ENCODE results near the gene RAB10. TPM values are rescaled to one million over a fixed set of nuclear protein-coding genes. Genes with fewer than 3 reads are reported as not detected.
A peak's percentile ranks its signal among the peaks of the same experiment; 100 is the strongest.
"Not testable (repeated sequence)": the region's sequence is repeated elsewhere in the genome, so short reads cannot be mapped to it uniquely, and the experiment has no call there.

RAB10 gene
- 10 to 100 TPM; 88.0 to 89.7 TPM for total RNA-seq

GRCh38 chr2:26033818-26034636 lies at the start of gene RAB10:
RAB10 (plus strand) TSS chr2:26034084; CDS start chr2:26034609, 525 bp downstream.
- Mint-ChIP-seq H3K27me3 (no peaks in the 10 kb centered on the region), H3K4me1 (peaks cover 28% of the 10 kb centered on the region), H3K27ac (peak within 1 kb of the TSS; percentile 94), H3K36me3 (peaks cover 16% of the 10 kb centered on the region), H3K4me3 (peak within 1 kb of the TSS; percentile 97), H3K9me3 (no peaks in the 10 kb centered on the region)
- DNase-seq (peak; percentile 100), ATAC-seq (ENCODE audit: low read depth) (peak; percentile 95)
- POLR2A ChIA-PET: interaction anchor here (0.7 to 3.8 kb wide), 8 partner anchors 9 to 155 kb away, joined by 3 to 18 read pairs (median 4); partner anchors contain the start of genes ASXL2 and KIF3C

GRCh38 chr2:25988134-25988533 lies 45.8 kb upstream of the RAB10 start:
- POLR2A ChIA-PET: no interaction called here
- Mint-ChIP-seq H3K9me3 (no peaks in the 10 kb centered on the region), H3K36me3 (no peaks in the 10 kb centered on the region), H3K4me1 (peaks cover 18% of the 10 kb centered on the region), H3K27me3 (peaks cover 5% of the 10 kb centered on the region), H3K27ac (no peak overlapping the region), H3K4me3 (no peak overlapping the region)
- DNase-seq (no peak), ATAC-seq (ENCODE audit: low read depth) (no peak)

- H3K4me1 Mint-ChIP-seq: peaks cover 18% of the 10 kb centered on the region
- no peaks in the 10 kb centered on the region for H3K9me3 Mint-ChIP-seq
- no peak overlapping the region for H3K4me3 Mint-ChIP-seq
- ATAC-seq (ENCODE audit: low read depth): no peak
- H3K27ac Mint-ChIP-seq: peak overlapping the region; percentile 19
- POLR2A ChIA-PET: interaction anchor here (0.9 kb wide), 1 partner anchor 29 kb away, joined by 3 read pairs; no protein-coding TSS in a partner anchor
- no peak for DNase-seq
- H3K36me3 Mint-ChIP-seq: no peaks in the 10 kb centered on the region
- peaks cover 5% of the 10 kb centered on the region for H3K27me3 Mint-ChIP-seq
Measured at GRCh38 chr2:25989154-25989553, 44.7 kb upstream of the RAB10 start.

GRCh38 chr2:25991965-25992364 lies 41.9 kb upstream of the RAB10 start:
- no peaks in the 10 kb centered on the region for H3K36me3 Mint-ChIP-seq
- peaks cover 9% of the 10 kb centered on the region for H3K27me3 Mint-ChIP-seq
- no peak for ATAC-seq (ENCODE audit: low read depth)
- H3K4me1 Mint-ChIP-seq: peaks cover 18% of the 10 kb centered on the region
- DNase-seq: no peak
- no peaks in the 10 kb centered on the region for H3K9me3 Mint-ChIP-seq
- POLR2A ChIA-PET: interaction anchor here (0.6 kb wide), 1 partner anchor 10 kb away, joined by 3 read pairs; the partner anchor contains the start of gene KIF3C
- H3K27ac Mint-ChIP-seq: no peak overlapping the region
- no peak overlapping the region for H3K4me3 Mint-ChIP-seq

GRCh38 chr2:25992556-25992955 lies 41.3 kb upstream of the RAB10 start:
- peaks cover 18% of the 10 kb centered on the region for H3K4me1 Mint-ChIP-seq
- ATAC-seq (ENCODE audit: low read depth) (no peak), DNase-seq (no peak)
- H3K4me3 Mint-ChIP-seq: no peak overlapping the region
- H3K27ac Mint-ChIP-seq: no peak overlapping the region
- POLR2A ChIA-PET: no interaction called here
- no peaks in the 10 kb centered on the region for H3K9me3 Mint-ChIP-seq
- H3K36me3 Mint-ChIP-seq: no peaks in the 10 kb centered on the region
- H3K27me3 Mint-ChIP-seq: peaks cover 10% of the 10 kb centered on the region

GRCh38 chr2:25993049-25993448 lies 40.8 kb upstream of the RAB10 start:
- peaks cover 18% of the 10 kb centered on the region for H3K4me1 Mint-ChIP-seq
- POLR2A ChIA-PET: no interaction called here
- no peak overlapping the region for H3K27ac Mint-ChIP-seq

DNA sequence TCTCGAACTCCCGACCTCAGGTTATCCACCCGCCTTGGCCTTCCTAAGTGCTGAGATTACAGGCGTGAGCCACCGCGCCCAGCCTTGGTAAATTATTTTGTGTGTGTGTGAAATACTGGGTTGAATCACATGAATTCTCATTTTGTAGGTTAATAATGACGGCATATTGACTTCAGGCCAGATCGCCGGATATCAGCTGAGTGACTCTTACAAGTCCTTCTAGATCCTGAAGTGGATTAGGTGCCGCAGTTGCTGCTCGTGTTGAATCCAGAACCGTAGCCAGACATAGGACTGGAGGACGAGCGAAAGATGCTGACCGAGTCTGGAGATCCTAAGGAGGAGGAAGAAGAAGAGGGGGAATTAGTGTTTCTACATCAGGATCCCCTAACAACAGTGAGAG lies 39.4 kb upstream of the RAB10 start:
- H3K4me3 Mint-ChIP-seq: no peak overlapping the region
- no peak for ATAC-seq (ENCODE audit: low read depth)
- H3K9me3 Mint-ChIP-seq: no peaks in the 10 kb centered on the region
- peaks cover 11% of the 10 kb centered on the region for H3K27me3 Mint-ChIP-seq
- POLR2A ChIA-PET: interaction anchor here (0.6 kb wide), 1 partner anchor 63 kb away, joined by 4 read pairs; no protein-coding TSS in a partner anchor
- DNase-seq: no peak
- no peaks in the 10 kb centered on the region for H3K36me3 Mint-ChIP-seq
- H3K4me1 Mint-ChIP-seq: peaks cover 16% of the 10 kb centered on the region
- no peak overlapping the region for H3K27ac Mint-ChIP-seq

More at GRCh38 chr2:25993049-25993448, 40.8 kb upstream of the RAB10 start:
- H3K4me3 Mint-ChIP-seq: no peak overlapping the region
- DNase-seq (no peak), ATAC-seq (ENCODE audit: low read depth) (no peak)
- no peaks in the 10 kb centered on the region for H3K9me3 Mint-ChIP-seq
- peaks cover 10% of the 10 kb centered on the region for H3K27me3 Mint-ChIP-seq
- H3K36me3 Mint-ChIP-seq: no peaks in the 10 kb centered on the region

- Mint-ChIP-seq H3K27ac (no peak overlapping the region), H3K9me3 (no peaks in the 10 kb centered on the region), H3K4me1 (peaks cover 4% of the 10 kb centered on the region), H3K4me3 (no peak overlapping the region), H3K36me3 (no peaks in the 10 kb centered on the region), H3K27me3 (peaks cover 12% of the 10 kb centered on the region)
- POLR2A ChIA-PET: no interaction called here
- no peak for ATAC-seq (ENCODE audit: low read depth)
- no peak for DNase-seq
Measured at GRCh38 chr2:25996844-25997243, 37.0 kb upstream of the RAB10 start.

- H3K27ac Mint-ChIP-seq, H3K27me3 Mint-ChIP-seq: not testable (repeated sequence)
Measured at GRCh38 chr2:25998816-25999383, 35.0 kb upstream of the RAB10 start.

GRCh38 chr2:25999406-25999805 lies 34.5 kb upstream of the RAB10 start:
- H3K36me3 Mint-ChIP-seq: not testable (repeated sequence)

More at GRCh38 chr2:25998816-25999383, 35.0 kb upstream of the RAB10 start:
- H3K4me3 Mint-ChIP-seq; H3K36me3 Mint-ChIP-seq; H3K4me1 Mint-ChIP-seq; H3K9me3 Mint-ChIP-seq; POLR2A ChIA-PET; DNase-seq; ATAC-seq (ENCODE audit: low read depth): not testable (repeated sequence)

GRCh38 chr2:26000561-26001082 lies 33.3 kb upstream of the RAB10 start:
- Mint-ChIP-seq H3K27ac (no peak overlapping the region), H3K36me3 (no peaks in the 10 kb centered on the region), H3K9me3 (no peaks in the 10 kb centered on the region), H3K4me3 (no peak overlapping the region), H3K4me1 (peaks cover 2% of the 10 kb centered on the region), H3K27me3 (peaks cover 6% of the 10 kb centered on the region)
- POLR2A ChIA-PET: no interaction called here
- DNase-seq (no peak), ATAC-seq (ENCODE audit: low read depth) (no peak)

More at GRCh38 chr2:25999406-25999805, 34.5 kb upstream of the RAB10 start:
- H3K27ac Mint-ChIP-seq; POLR2A ChIA-PET; DNase-seq; H3K9me3 Mint-ChIP-seq; H3K4me3 Mint-ChIP-seq; H3K4me1 Mint-ChIP-seq; H3K27me3 Mint-ChIP-seq; ATAC-seq (ENCODE audit: low read depth): not testable (repeated sequence)

GRCh38 chr2:26001743-26002351 lies 32.0 kb upstream of the RAB10 start:
- POLR2A ChIA-PET: no interaction called here
- ATAC-seq (ENCODE audit: low read depth) (no peak), DNase-seq (no peak)
- Mint-ChIP-seq H3K4me1 (peaks cover 2% of the 10 kb centered on the region), H3K4me3 (no peak overlapping the region), H3K36me3 (no peaks in the 10 kb centered on the region), H3K27me3 (peaks cover 4% of the 10 kb centered on the region), H3K27ac (no peak overlapping the region), H3K9me3 (no peaks in the 10 kb centered on the region)

- Mint-ChIP-seq H3K27ac (no peak overlapping the region), H3K36me3 (no peaks in the 10 kb centered on the region)
- POLR2A ChIA-PET: no interaction called here
Measured at GRCh38 chr2:26002632-26003310, 31.1 kb upstream of the RAB10 start.

More at GRCh38 chr2:26002632-26003310, 31.1 kb upstream of the RAB10 start:
- H3K4me1 Mint-ChIP-seq: peaks cover 2% of the 10 kb centered on the region
- peaks cover 2% of the 10 kb centered on the region for H3K27me3 Mint-ChIP-seq
- no peak for ATAC-seq (ENCODE audit: low read depth)
- no peak overlapping the region for H3K4me3 Mint-ChIP-seq
- no peaks in the 10 kb centered on the region for H3K9me3 Mint-ChIP-seq
- no peak for DNase-seq

Measured in activated naive CD8-positive, alpha-beta T cell treated with anti-CD3 and anti-CD28 coated beads, Interleukin-2, amount 10 ng/mL, durations not matched to agents 7 days and 5 days (primary cell).